ENCODE results near the gene PHF12. TPM values are rescaled to one million over a fixed set of nuclear protein-coding genes. Genes with fewer than 3 reads are reported as not detected.
A peak's percentile ranks its signal among the peaks of the same experiment; 100 is the strongest.

The PHF12 gene
- total and polyA plus RNA-seq, 11 donors: 8.2 to 31.2 (median 20.9) TPM

DNA sequence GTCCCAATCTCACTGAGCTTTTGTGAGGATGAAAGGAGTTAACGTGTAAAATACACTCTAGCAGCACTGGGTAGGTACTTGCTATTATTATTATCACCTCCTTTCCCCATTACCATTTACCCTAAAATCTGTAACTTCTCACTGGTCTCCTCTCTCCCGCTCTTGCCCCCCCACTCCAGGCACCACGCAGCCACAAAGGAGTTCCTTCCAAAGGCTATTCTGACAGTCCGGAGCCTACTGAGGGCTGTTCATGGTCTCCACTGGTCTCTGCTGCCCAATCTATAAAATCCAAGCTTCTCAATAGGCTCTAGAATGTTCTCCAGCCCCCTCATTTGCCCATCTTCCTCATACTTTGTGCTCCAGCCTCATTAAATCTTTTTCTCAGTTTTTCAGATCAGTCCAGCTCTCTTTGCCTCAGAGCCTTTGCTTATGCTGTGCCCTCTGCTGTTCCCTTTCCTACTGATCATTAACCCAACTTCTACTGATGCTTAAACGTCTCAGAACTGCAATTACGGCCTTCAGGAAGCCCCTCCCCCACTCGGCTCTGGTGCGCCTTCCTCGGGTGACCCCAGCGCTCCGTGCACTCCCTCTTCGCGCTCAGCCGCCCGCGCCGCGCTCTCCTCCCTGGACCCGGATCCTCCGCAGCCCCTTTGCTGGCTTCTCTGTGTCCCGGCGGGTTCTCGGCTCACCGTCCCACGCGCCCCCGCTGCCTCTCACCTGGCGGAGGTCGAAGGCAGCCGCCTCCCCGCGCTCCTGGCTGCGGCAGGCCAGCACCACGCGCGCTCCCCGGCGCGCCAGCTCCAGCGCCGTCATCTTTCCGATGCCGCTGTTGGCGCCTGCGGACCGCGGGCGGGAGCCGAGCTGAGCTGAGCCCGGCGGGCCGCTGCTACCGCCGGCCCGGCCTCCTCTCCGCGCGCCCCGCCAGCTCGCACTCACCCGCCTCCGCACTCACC is 49.2 kb downstream of the PHF12 start:
- Histone ChIP-seq H3K4me1 (peaks cover 0 to 36% (median 19%) of the 10 kb centered on the region in 12 donors), H3K27ac (peak overlapping the region in 11 of 12 donors; percentile 58 to 86 (median 78)), H3K4me3 (peak overlapping the region; percentile 51 to 96 (median 76)), H3K27me3 (no peaks in the 10 kb centered on the region), H3K36me3 (peaks cover 0 to 22% (median 15%) of the 10 kb centered on the region in 9 donors), H3K9me3 (no peaks in the 10 kb centered on the region)
- no peak for TF ChIP-seq POLR2A (IDR thresholded peaks at IDR 0.05)
- TF ChIP-seq, protein P1, sequence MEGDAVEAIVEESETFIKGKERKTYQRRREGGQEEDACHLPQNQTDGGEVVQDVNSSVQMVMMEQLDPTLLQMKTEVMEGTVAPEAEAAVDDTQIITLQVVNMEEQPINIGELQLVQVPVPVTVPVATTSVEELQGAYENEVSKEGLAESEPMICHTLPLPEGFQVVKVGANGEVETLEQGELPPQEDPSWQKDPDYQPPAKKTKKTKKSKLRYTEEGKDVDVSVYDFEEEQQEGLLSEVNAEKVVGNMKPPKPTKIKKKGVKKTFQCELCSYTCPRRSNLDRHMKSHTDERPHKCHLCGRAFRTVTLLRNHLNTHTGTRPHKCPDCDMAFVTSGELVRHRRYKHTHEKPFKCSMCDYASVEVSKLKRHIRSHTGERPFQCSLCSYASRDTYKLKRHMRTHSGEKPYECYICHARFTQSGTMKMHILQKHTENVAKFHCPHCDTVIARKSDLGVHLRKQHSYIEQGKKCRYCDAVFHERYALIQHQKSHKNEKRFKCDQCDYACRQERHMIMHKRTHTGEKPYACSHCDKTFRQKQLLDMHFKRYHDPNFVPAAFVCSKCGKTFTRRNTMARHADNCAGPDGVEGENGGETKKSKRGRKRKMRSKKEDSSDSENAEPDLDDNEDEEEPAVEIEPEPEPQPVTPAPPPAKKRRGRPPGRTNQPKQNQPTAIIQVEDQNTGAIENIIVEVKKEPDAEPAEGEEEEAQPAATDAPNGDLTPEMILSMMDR (IDR thresholded peaks at IDR 0.05): no peak
- 5 to 8% (median 7%) methylated on average over 41 to 62 of the region's 62 CpGs for WGBS, 4 donors
- ATAC-seq (peak in 3 of 4 donors; percentile 11 to 64 (median 27)), DNase-seq (peak in 3 of 5 donors; percentile 35 to 54 (median 52))
- intact Hi-C loops (cut with DNase I): loop anchor here in 5 of 10 donors (5.0 kb wide), 3 partner anchors 45 to 140 kb away; no protein-coding TSS in a partner anchor

DNA sequence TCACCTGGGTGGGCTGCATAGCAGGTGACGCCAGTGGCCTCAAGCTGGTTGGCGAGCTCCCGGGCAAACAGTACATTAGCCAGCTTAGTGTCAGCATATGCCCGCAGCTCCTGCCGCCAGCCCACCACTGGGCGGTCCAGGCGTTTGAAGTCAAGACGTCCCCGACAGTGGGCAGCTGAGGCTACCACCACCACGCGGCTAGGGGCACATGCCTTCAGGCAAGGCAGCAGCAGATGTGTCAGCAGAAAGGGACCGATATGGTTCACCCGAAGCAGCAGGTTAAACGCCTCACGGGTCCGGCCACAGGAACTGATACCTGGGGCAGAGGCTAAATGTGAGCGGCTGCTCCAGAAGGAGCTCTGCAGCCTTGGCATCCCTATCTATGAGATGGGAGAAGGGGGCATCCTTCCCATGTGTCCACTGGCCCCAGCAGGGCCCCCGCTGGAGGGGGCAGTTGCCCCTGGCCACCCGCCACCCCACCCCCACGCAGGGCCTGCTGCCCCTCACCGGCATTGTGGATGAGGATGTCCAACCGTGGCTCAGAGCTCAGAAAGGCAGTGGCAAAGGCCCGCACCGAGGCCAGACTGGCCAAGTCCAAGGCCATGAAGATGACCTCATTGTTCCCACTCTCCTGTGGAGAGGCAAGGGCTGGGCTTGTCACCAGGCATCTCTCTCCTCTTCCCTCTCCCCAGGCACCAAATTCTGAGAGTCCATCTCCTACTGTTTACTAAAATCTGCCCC is 50.2 kb downstream of the PHF12 start:
- Histone ChIP-seq H3K4me3 (peak overlapping the region in 1 of 12 donors; percentile 81), H3K4me1 (peaks cover 0 to 44% (median 23%) of the 10 kb centered on the region in 12 donors), H3K36me3 (peaks cover 0 to 12% (median 6%) of the 10 kb centered on the region in 9 donors), H3K9me3 (no peaks in the 10 kb centered on the region), H3K27ac (no peak overlapping the region), H3K27me3 (no peaks in the 10 kb centered on the region)
- ATAC-seq (no peak), DNase-seq (no peak)
- TF ChIP-seq POLR2A (IDR thresholded peaks at IDR 0.05): no peak
- TF ChIP-seq, protein P1 (IDR thresholded peaks at IDR 0.05): no peak
- 94 to 96% (median 95%) methylated on average over 14 to 24 of the region's 24 CpGs for WGBS, 4 donors
- intact Hi-C loops (cut with DNase I): loop anchor here in 5 of 10 donors (5.0 kb wide), 3 partner anchors 46 to 139 kb away; no protein-coding TSS in a partner anchor

DNA sequence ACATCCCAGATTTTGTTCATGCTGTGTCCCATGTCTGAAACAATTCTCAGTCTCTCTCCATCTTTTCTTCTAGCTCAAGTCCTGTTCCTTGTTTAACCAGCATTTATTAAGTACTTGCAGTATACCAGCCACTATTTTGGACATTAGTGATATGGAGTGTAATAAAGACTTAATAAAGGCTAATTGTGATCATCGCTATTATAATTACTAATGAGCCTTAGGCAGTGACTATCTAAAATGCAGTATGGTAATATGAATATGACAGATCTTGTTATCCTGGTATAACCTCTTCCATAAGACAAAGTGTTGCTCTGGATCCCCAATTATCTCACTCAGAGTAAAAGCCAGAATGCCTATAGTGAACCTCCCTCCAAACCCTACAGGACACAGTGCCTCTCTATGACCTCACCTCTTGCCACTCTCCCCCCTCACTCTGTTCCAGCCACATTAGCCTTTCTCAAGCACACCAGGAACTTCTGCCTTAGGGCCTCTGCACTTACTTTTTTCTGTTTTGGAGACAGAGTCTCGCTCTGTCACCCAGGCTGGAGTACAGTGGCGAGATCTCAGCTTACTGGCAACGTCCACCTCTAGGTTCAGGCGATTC is 52.0 kb downstream of the PHF12 start:
- H3K4me1 ChIP-seq: peaks cover 0 to 57% (median 27%) of the 10 kb centered on the region in 12 donors
- WGBS, 4 donors: 95 to 98% (median 98%) methylated on average over 5 of the region's 5 CpGs

More for the DNA sequence above, 52.0 kb downstream of the PHF12 start:
- Histone ChIP-seq H3K27me3 (no peaks in the 10 kb centered on the region), H3K4me3 (no peak overlapping the region), H3K27ac (no peak overlapping the region), H3K36me3 (no peaks in the 10 kb centered on the region), H3K9me3 (no peaks in the 10 kb centered on the region)
- ATAC-seq (no peak), DNase-seq (no peak)
- intact Hi-C loops (cut with DNase I): loop anchor here in 8 of 10 donors (5.0 to 10.0 kb wide), 7 partner anchors 42 to 137 kb away; partner anchors contain the start of genes FAM222B (in 2 of the 8), ERAL1 (in 1 of the 8) and PHF12 (in 1 of the 8)
- TF ChIP-seq, protein P1 (IDR thresholded peaks at IDR 0.05): no peak
- TF ChIP-seq POLR2A (IDR thresholded peaks at IDR 0.05): no peak
